Fibroblast of lung (primary cell): Measurements from ENCODE around the gene CEACAM16.

Experiments used
- CTCF ChIP-seq, 2 donors: IDR thresholded peaks in 1 of 2; conservative IDR thresholded peaks in 1 of 2; 1 replicate in 1 of 2; 2 replicates in 1 of 2; pipeline ENCODE4 v1.5.1; 2011 to 2012; ENCODE audit warnings: low read length in 2 of 2, control low read depth in 1 of 2, inconsistent platforms in 1 of 2, low read depth in 1 of 2, mild to moderate bottlenecking in 1 of 2
- EZH2 ChIP-seq: IDR thresholded peaks from 2 replicates; pipeline ENCODE4 v1.5.1; 2012; ENCODE audit warnings: low read length, control low read depth, mild to moderate bottlenecking; ENCODE audit errors: missing control alignments

GRCh38 chr19:44725251-44725650 lies 26.3 kb downstream of the CEACAM16 start:
- no peak for TF ChIP-seq CTCF (conservative IDR thresholded peaks at IDR 0.05 in 1 of 2, IDR thresholded peaks at IDR 0.05 in 1 of 2; ENCODE audit: low read depth in 1 of 2, low read length in 2 of 2)
- no peak for TF ChIP-seq EZH2
